A673 (cell line): Measurements from ENCODE around the gene VHLL. TPM values are rescaled to one million over a fixed set of nuclear protein-coding genes. Genes with fewer than 3 reads are reported as not detected.
"Not testable (repeated sequence)": the region's sequence is repeated elsewhere in the genome, so short reads cannot be mapped to it uniquely, and the experiment has no call there.

Experiments
- BruUV-seq: library from RNA; stranded (reverse); fragments of 400-500 nt; replicated peaks from 2 replicates; lab custom pipeline; 2021; lab: Mats Ljungman, UMichigan
- CTCF ChIA-PET: fragments of 300-600 bp; sonication (Branson Sonifier 250); formaldehyde crosslinking; loops from one replicate; lab custom pipeline; 2022; ENCODE audit warnings: antibody characterized with exemption; lab: Charles Lee
- POLR2A ChIA-PET: fragments of 300-600 bp; sonication (Branson Sonifier 250); formaldehyde crosslinking; loops from one replicate; lab custom pipeline; 2022; ENCODE audit warnings: antibody characterized with exemption; ENCODE audit not compliant: low non-redundant PET; lab: Charles Lee
- DNase-seq: peaks from one replicate; pipeline ENCODE4 v3.0.0-alpha.2; 2015; ENCODE audit warnings: low spot score
- H3K27ac ChIP-seq: fragments of 200-600 bp; sonication (generic); 2 replicates; pipeline ENCODE4 v1.5.1; 2016; ENCODE audit warnings: mixed run types, low read depth, mild to moderate bottlenecking, mixed read lengths, antibody characterized with exemption, low read length; ENCODE audit not compliant: poor library complexity, severe bottlenecking
- H3K27me3 ChIP-seq: fragments of 200-600 bp; sonication (generic); replicated peaks from 2 replicates; pipeline ENCODE4 v1.6.1; 2017; ENCODE audit warnings: mixed run types, low read depth, mild to moderate bottlenecking, mixed read lengths, antibody characterized with exemption, low read length; ENCODE audit not compliant: insufficient read depth, poor library complexity
- H3K36me3 ChIP-seq: fragments of 200-600 bp; sonication (generic); 2 replicates; pipeline ENCODE4 v1.6.1; 2016; ENCODE audit warnings: mixed run types, mild to moderate bottlenecking, mixed read lengths, antibody characterized with exemption, low read length; ENCODE audit not compliant: insufficient read depth, poor library complexity, severe bottlenecking
- H3K4me1 ChIP-seq: fragments of 200-600 bp; sonication (generic); 2 replicates; pipeline ENCODE4 v1.6.1; 2017; ENCODE audit warnings: mixed run types, mild to moderate bottlenecking, mixed read lengths, antibody characterized with exemption, low read length; ENCODE audit not compliant: insufficient read depth, poor library complexity, severe bottlenecking
- H3K4me3 ChIP-seq: fragments of 200-600 bp; sonication (generic); 2 replicates; pipeline ENCODE4 v1.5.1; 2016; ENCODE audit warnings: low read depth, mixed run types, mild to moderate bottlenecking, mixed read lengths, low read length; ENCODE audit not compliant: poor library complexity, severe bottlenecking
- H3K9me3 ChIP-seq: fragments of 200-600 bp; sonication (generic); 2 replicates; pipeline ENCODE4 v1.6.1; 2016; ENCODE audit warnings: mixed run types, low read depth, mild to moderate bottlenecking, mixed read lengths, antibody characterized with exemption, low read length; ENCODE audit not compliant: poor library complexity, severe bottlenecking
- CTCF ChIP-seq: fragments of 300-800, 200-600 bp; sonication (generic); conservative IDR thresholded peaks from 2 replicates; pipeline ENCODE4 v1.5.1; 2017; ENCODE audit warnings: low read depth, mild to moderate bottlenecking, antibody characterized with exemption, low read length, moderate library complexity, mixed read lengths
- EZH2 ChIP-seq: fragments of 200-600 bp; sonication (generic); IDR thresholded peaks from 2 replicates; pipeline ENCODE4 v1.6.1; 2017; ENCODE audit warnings: borderline replicate concordance, low read depth, mild to moderate bottlenecking, mixed read lengths, antibody characterized with exemption, low read length; ENCODE audit not compliant: poor library complexity, severe bottlenecking
- intact Hi-C: fragments of 100-400 bp; cut with micrococcal nuclease; formaldehyde crosslinking; loops from one replicate; pipeline ENCODE4 v1.10.0; 2022; ENCODE audit not compliant: unreplicated experiment
- total RNA-seq: library from RNA; stranded (reverse); gene quantifications from 2 replicates; pipeline ENCODE4 v1.2.3, GENCODE V29; 2021

Gene VHLL
- total RNA-seq, 1 experiment from 2014 or later: not detected

DNA sequence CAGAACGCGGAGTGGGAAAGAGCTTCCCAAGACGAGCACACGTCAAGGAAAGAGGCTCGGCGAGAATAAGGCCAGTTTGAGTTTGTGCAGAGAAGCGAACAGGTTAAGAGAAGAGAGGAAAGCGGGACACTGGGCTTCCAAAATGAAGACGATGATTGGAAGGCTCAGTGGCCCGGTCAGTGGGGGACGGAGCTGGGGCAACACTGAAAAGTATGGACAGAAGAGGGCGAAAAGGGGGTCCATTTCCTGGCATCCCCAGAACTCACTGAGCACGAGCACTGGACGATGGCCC is 38.7 kb upstream of the VHLL start:
- Histone ChIP-seq H3K9me3 (no peaks in the 10 kb centered on the region), H3K4me1 (peaks cover 14% of the 10 kb centered on the region), H3K27me3 (no peaks in the 10 kb centered on the region), H3K36me3 (peaks cover 32% of the 10 kb centered on the region), H3K27ac (peak overlapping the region; percentile 86), H3K4me3 (peak overlapping the region; percentile 88)
- intact Hi-C loops: loop anchor here (10.0 kb wide), 1 partner anchor 63 kb away; no protein-coding TSS in a partner anchor
- CTCF ChIA-PET: interaction anchor here (0.6 kb wide), 1 partner anchor 16 kb away, joined by 4 read pairs; no protein-coding TSS in a partner anchor
- POLR2A ChIA-PET: interaction anchor here (0.5 kb wide), 1 partner anchor 1064 kb away, joined by 8 read pairs; the partner anchor contains the start of gene CLK2
- TF ChIP-seq CTCF (no peak), EZH2 (no peak)
- BruUV-seq: no TSS peak
- no peak for DNase-seq

DNA sequence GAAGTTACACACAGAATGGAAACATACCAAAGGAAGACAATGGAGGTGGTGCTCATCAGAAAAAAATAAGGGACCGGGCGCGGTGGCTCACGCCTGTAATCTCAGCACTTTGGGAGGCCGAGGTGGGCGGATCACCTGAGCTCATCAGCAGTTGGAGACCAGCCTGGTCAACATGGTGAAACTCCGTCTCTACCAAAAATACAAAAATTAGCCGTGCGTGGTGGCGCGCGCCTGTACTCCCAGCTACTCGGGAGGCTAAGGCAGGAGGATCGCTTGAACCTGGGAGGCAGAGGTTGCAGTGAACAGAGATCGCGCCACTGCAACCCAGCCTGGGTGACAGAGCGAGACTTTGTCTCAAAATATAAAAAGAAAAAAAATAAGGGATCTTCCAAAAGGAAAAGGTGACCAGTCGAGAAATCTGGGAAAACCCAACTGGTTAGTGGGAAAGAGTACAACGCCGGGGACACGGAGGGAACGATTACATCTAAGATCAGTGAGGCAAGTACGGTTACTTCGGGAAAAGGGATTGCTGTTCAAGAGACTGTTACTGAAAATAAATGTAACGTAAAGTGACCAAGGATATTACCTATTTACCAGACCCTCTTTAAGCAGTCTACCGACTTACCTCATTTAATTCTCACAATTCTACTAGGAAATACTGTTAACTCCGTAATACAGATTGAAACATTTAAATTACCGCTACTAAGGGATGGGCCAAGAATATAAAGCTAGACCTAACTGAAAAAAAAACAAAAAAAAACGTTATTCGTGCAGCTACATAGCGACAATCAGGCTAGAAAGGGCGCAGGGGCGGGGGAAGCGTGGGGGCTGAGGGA is 38.2 kb upstream of the VHLL start:
- peaks cover 14% of the 10 kb centered on the region for H3K4me1 ChIP-seq
- no peaks in the 10 kb centered on the region for H3K27me3 ChIP-seq
- BruUV-seq: TSS peak; percentile 53
- H3K9me3 ChIP-seq: no peaks in the 10 kb centered on the region
- peak overlapping the region; percentile 86 for H3K27ac ChIP-seq
- peak overlapping the region; percentile 88 for H3K4me3 ChIP-seq
- peaks cover 38% of the 10 kb centered on the region for H3K36me3 ChIP-seq
- TF ChIP-seq EZH2 (no peak), CTCF (no peak)
- intact Hi-C loops: loop anchor here (10.0 kb wide), 1 partner anchor 62 kb away; no protein-coding TSS in a partner anchor
- CTCF ChIA-PET: interaction anchor here (0.6 to 0.7 kb wide), 2 partner anchors 16 to 359 kb away, joined by 3 to 4 read pairs; partner anchors contain the start of gene ARHGEF2
- DNase-seq: peak; percentile 29
- POLR2A ChIA-PET: interaction anchor here (0.5 kb wide), 1 partner anchor 1064 kb away, joined by 8 read pairs; the partner anchor contains the start of gene CLK2

GRCh38 chr1:156336242-156336641 is 37.1 kb upstream of the VHLL start:
- peak; percentile 51 for DNase-seq
- intact Hi-C loops: loop anchor here (10.0 kb wide), 1 partner anchor 61 kb away; no protein-coding TSS in a partner anchor
- Histone ChIP-seq H3K9me3 (no peaks in the 10 kb centered on the region), H3K27ac (no peak overlapping the region), H3K36me3 (peaks cover 43% of the 10 kb centered on the region), H3K4me1 (peaks cover 14% of the 10 kb centered on the region), H3K4me3 (peak overlapping the region; percentile 88), H3K27me3 (no peaks in the 10 kb centered on the region)
- POLR2A ChIA-PET: interaction anchor here (0.6 kb wide), 1 partner anchor 54 kb away, joined by 5 read pairs; no protein-coding TSS in a partner anchor
- BruUV-seq: no TSS peak
- CTCF ChIA-PET: interaction anchor here (0.7 kb wide), 1 partner anchor 358 kb away, joined by 3 read pairs; the partner anchor contains the start of gene ARHGEF2
- TF ChIP-seq EZH2: no peak
- TF ChIP-seq CTCF: peak; percentile 60

DNA sequence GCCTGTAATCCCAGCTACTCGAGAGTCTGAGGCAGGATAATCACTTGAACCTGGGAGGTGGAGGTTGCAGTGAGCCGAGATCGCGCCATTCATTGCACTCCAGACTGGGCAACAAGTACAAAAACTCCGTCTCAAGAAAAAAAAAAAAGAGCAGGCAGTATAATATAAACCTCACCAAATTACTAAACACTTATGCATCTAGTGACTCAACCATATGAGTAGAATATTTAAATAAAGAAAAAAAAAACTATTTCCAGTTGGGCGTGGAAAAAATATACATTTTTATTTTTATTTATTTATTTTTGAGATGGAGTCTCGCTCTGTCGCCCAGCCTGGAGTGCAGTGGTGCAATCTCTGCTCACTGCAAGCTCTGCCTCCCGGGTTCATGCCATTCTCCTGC is 24.1 kb upstream of the VHLL start:
- H3K4me1 ChIP-seq, DNase-seq, H3K27me3 ChIP-seq, H3K4me3 ChIP-seq, H3K9me3 ChIP-seq, H3K27ac ChIP-seq, BruUV-seq, POLR2A ChIA-PET, intact Hi-C loops, CTCF ChIA-PET: not testable (repeated sequence)
- peaks cover 82% of the 10 kb centered on the region for H3K36me3 ChIP-seq
